ENCODE measurements around the gene CADPS2. TPM values are rescaled to one million over a fixed set of nuclear protein-coding genes. Genes with fewer than 3 reads are reported as not detected.

The CADPS2 gene
- total RNA-seq, 1 donor from 2014 or later = 8.8 TPM

GRCh38 chr7:122849957-122850328 is 36.3 kb downstream of the CADPS2 start:
- DNase-seq (ENCODE audit: low read depth) = no peak
- TF ChIP-seq, protein P1, sequence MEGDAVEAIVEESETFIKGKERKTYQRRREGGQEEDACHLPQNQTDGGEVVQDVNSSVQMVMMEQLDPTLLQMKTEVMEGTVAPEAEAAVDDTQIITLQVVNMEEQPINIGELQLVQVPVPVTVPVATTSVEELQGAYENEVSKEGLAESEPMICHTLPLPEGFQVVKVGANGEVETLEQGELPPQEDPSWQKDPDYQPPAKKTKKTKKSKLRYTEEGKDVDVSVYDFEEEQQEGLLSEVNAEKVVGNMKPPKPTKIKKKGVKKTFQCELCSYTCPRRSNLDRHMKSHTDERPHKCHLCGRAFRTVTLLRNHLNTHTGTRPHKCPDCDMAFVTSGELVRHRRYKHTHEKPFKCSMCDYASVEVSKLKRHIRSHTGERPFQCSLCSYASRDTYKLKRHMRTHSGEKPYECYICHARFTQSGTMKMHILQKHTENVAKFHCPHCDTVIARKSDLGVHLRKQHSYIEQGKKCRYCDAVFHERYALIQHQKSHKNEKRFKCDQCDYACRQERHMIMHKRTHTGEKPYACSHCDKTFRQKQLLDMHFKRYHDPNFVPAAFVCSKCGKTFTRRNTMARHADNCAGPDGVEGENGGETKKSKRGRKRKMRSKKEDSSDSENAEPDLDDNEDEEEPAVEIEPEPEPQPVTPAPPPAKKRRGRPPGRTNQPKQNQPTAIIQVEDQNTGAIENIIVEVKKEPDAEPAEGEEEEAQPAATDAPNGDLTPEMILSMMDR (IDR thresholded peaks at IDR 0.05; ENCODE audit: insufficient read depth, low read length, poor library complexity, severe bottlenecking) = no peak
- Histone ChIP-seq H3K27me3 (ENCODE audit: control insufficient read depth, insufficient read depth, low read length) (no peaks in the 10 kb centered on the region), H3K4me3 (ENCODE audit: low read depth, low read length) (no peak overlapping the region), H3K36me3 (ENCODE audit: control insufficient read depth, insufficient read depth, low read length) (no peaks in the 10 kb centered on the region)

DNA sequence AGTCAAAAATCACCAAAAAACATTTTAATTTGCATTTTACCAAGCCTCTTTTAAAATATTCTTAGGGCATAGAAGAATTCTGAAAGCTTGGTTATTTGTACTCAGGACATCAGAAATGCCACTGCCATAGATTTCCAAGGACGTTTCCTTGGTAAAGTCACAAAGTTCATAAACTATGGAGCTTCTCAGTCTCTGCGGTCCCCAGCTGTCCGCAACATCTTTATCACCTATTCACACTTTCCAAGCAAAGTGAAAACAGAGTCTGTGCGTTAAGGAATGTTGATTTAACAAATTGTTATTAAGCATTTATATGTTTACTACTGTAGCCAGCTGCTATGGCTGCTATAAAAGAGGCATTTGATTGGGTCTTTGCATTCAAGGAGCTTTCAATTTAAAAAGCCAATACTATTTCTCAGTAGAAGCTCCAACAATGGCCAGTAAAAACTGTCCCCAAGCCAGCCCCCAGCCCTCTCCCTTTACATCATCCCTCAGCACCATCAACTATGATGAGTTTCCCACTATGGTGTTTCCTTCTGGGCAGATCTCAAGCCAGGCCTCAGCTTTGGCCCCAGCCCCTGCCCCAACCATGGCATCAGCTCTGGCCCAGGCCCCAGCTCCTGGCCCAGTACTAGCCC is 36.8 kb downstream of the CADPS2 start:
- TF ChIP-seq, protein P1 (IDR thresholded peaks at IDR 0.05; ENCODE audit: insufficient read depth, low read length, poor library complexity, severe bottlenecking) = no peak

DNA sequence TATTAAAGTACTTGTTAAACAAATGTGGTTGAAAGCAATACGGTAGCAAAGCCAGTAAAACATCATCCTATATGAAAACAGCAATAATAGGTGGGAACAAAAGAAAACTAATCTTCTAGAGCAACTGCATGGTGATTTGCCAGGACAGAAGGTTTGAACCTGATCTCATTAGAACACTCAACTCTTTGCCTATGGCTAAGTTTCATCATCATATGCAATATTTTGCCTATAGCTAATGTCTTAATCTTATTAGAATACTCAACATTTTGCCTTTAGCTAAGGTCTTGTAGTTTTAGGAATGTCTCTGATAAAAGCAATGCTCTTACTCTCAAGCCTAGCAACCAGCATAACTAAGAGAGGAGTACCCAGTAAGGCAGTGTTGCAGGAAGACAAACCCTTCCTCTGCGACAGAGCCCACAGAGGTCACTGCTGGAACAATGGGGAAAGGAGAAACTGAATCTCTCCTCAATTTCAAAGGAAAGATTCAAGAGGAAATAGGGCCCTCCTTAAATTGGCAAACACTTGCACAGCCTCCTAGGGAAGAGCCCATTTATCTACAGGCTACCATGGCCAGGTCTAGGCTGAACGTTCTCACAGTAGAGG is 38.3 kb downstream of the CADPS2 start:
- TF ChIP-seq, protein P1 (IDR thresholded peaks at IDR 0.05; ENCODE audit: insufficient read depth, low read length, poor library complexity, severe bottlenecking) = no peak
- no peaks in the 10 kb centered on the region for H3K36me3 ChIP-seq (ENCODE audit: control insufficient read depth, insufficient read depth, low read length)
- no peak for DNase-seq (ENCODE audit: low read depth)
- no peak overlapping the region for H3K4me3 ChIP-seq (ENCODE audit: low read depth, low read length)
- H3K27me3 ChIP-seq (ENCODE audit: control insufficient read depth, insufficient read depth, low read length) = no peaks in the 10 kb centered on the region

More for the DNA sequence above, 36.8 kb downstream of the CADPS2 start:
- no peak overlapping the region for H3K4me3 ChIP-seq (ENCODE audit: low read depth, low read length)
- no peak for DNase-seq (ENCODE audit: low read depth)
- no peaks in the 10 kb centered on the region for H3K27me3 ChIP-seq (ENCODE audit: control insufficient read depth, insufficient read depth, low read length)
- H3K36me3 ChIP-seq (ENCODE audit: control insufficient read depth, insufficient read depth, low read length) = no peaks in the 10 kb centered on the region

DNA sequence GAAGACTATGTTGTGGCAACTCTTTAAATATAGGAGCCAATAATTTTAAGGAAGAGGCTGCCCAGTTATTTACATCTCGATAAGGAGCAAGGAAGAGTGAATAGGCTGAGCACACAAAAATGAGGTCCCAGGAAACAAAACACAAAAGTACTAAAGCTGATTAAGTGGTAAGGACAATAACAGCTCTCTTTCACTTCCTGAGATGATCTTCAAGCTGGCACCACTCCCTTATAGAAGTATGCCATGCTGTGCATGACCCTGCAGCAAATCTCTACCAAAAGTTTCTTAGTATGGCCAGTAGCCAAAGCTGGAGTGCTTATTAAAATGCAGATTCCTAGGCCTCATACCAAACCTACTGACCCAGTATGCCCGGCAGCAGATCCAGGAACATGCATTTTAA is 39.7 kb downstream of the CADPS2 start:
- H3K4me3 ChIP-seq (ENCODE audit: low read depth, low read length) = no peak overlapping the region
- no peaks in the 10 kb centered on the region for H3K36me3 ChIP-seq (ENCODE audit: control insufficient read depth, insufficient read depth, low read length)
- TF ChIP-seq, protein P1 (IDR thresholded peaks at IDR 0.05; ENCODE audit: insufficient read depth, low read length, poor library complexity, severe bottlenecking) = no peak
- DNase-seq (ENCODE audit: low read depth) = no peak
- H3K27me3 ChIP-seq (ENCODE audit: control insufficient read depth, insufficient read depth, low read length) = no peaks in the 10 kb centered on the region

- H3K4me3 ChIP-seq (ENCODE audit: low read depth, low read length) = no peak overlapping the region
- H3K36me3 ChIP-seq (ENCODE audit: control insufficient read depth, insufficient read depth, low read length) = no peaks in the 10 kb centered on the region
- no peaks in the 10 kb centered on the region for H3K27me3 ChIP-seq (ENCODE audit: control insufficient read depth, insufficient read depth, low read length)
- DNase-seq (ENCODE audit: low read depth) = no peak
- TF ChIP-seq, protein P1 (IDR thresholded peaks at IDR 0.05; ENCODE audit: insufficient read depth, low read length, poor library complexity, severe bottlenecking) = no peak
Measured at GRCh38 chr7:122845286-122845685, 41.0 kb downstream of the CADPS2 start.
